HG02885 (cell line): ENCODE data around the gene SVEP1.
"Not testable (repeated sequence)": the region's sequence is repeated elsewhere in the genome, so short reads cannot be mapped to it uniquely, and the experiment has no call there.

ENCODE experiments used
- ATAC-seq: cut with Tn5 transposase; IDR thresholded peaks from one replicate; pipeline ENCODE4 v1.9.1; 2021; ENCODE audit warnings: mild to moderate bottlenecking; ENCODE audit not compliant: unreplicated experiment, poor library complexity

SVEP1 gene

GRCh38 chr9:110579034-110579861 lies at the start of gene SVEP1:
TSS of gene SVEP1 (minus strand) at chr9:110579741. CDS start at chr9:110579543, 198 bp downstream.
- no peak for ATAC-seq

DNA sequence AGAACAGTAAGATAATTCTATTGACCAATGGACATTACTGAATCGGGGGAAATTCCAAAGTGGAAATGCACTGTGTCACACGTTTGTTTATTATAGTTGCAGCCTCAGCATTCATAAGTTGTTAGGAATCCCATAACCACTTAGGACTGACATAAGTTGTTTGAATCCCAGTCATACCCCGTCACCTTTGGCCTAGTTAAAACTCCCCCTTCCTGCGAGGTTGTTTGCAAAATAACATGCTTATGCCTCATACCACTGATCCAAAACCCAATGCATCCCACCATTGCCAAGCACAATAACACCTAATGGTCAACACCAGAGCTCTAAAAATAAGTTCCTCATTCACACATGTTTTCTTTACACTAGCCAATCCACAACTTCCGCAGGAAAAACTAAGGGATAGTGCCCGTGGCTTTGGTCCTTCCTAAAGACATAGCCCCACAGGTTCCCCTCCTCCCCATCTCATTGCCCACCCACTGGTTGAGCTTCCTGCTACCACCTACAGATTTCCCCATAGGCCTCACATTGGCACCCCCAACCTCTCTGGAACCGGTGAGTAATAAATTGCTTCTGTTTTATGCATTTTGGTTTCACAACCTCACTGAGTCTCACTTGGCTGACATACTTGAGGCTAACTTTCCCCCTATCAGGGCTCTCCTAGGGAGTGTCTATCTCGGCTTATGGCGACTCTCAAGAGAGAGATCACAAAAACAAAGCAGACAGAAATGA lies 46.7 kb upstream of the SVEP1 start:
- ATAC-seq: peak; percentile 96

DNA sequence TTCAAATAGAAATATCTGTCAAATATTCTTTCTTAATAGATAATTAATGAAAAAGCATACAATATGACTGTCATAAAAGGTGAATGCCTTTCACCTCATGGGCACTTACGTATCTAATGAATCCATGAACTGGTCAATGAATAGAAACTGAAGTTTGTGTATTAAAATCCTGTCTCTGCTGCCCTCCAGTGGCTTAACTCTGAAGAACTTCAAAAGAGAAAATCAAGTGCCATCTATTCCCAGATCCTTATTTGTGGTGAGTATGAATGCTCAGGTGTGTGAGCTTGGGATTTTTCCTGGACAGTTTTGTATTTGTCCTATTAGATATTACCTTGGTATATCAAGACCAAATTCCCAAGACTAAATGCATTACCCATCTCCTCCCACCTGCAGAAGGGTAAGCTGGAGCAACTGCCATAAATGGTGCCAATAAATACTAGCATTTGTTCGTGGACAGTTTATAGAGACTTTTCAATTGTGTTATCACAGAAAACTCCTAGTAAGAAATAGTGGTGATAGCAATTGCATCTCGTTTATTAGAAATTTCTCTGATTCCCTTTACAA lies 44.0 kb upstream of the SVEP1 start:
- ATAC-seq: no peak

DNA sequence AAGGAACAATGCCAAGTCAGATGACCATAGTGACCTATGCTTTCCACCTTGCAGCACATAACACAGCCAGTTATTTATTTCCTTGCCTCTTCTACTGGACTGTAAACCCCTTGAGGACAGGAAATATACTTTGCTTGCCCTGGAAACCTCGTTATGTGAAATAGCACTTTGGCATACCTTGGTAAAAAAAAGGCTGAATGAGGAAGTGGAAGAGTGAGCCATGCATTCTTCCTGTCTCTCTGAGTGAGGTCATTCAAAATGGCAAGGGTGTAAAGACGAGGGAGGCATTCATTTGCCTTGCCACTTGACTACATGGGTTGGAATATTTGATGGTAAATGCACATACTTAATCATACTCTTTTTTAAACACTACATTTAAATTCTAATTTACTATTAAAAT lies 42.8 kb upstream of the SVEP1 start:
- ATAC-seq: no peak

DNA sequence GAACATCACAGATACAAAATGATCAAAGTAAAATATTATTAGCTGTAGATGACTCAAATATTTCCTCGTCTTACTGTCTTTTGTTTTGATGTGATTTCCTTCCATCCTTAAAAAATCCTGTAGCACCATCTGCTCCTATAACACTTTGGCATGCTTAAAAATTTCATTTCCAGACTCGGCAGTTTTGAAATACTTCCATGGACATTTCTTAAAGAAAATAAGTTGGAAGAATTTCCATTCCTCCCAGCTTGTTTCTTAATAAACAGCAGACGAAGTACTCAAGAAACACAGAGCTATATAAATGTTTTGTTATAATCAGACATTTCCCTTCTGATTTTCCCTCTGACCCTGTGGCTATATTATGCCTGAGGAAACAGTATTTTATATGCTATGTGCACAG lies 41.2 kb upstream of the SVEP1 start:
- no peak for ATAC-seq

GRCh38 chr9:110619831-110620230 lies 40.3 kb upstream of the SVEP1 start:
- ATAC-seq: no peak

DNA sequence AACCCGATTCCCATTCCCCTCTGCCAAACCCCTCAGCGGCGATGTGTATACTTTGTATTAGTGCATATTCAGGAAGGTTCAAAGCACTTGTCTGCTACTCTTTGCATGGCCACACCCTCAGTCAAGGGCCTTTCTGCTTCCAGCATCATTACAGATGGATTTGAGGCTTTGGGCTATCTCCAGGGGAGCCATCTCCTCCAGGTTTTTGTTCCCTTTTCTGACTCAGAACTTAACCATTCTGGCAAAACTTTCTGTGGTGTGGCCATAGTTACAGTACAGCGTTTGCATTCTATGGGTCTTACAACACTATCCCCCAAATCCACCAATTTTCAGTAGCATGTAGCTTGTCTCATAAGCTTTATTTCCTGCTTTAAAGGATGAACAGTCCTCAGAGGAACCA lies 36.0 kb upstream of the SVEP1 start:
- ATAC-seq: no peak

DNA sequence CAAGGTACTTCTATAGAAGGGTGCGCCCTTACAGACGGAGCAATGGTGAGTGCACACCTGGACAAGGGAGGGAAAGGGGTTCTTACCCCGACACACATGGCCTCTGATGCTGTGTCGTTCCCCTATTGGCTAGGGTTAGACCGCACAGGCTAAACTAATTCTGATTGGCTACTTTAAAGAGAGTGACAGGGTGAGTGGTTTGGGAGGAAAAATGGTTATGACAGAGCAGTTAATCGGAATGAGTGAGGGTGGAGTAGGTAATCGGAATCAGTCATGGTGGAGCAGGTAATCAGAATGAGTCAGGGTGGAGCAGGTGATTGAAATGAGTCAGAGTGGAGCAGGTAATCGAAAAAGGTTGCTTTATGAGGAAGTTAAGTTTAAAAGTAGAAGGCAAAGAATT lies 35.0 kb upstream of the SVEP1 start:
- not testable (repeated sequence) for ATAC-seq

DNA sequence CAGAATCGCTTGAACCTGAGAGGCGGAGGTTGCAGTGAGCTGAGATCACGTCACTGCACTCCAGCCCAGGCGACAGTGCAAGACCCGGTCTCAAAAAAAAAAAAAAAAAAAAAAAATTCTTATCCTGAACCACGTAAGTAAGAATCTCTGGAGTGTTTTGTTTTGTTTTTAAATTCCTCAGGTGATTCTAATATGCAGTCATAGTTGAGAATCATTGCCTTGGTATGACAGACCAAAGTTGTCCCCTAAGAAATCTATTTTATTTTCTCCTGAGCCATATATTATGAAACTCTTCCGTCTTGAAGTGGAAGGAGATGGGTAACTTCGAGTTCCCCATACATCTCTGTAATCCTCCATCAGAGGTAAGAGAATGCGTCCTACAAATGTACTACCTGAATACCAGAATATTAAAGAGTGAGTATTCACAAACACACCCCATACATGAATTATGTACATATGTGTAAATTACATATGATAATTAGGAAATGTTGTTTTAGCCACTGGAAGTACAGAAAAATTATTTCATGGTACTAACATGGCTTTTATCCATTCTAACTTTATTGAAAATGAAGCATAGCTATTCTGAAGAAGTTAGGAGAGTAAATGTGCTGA lies 26.7 kb upstream of the SVEP1 start:
- no peak for ATAC-seq

DNA sequence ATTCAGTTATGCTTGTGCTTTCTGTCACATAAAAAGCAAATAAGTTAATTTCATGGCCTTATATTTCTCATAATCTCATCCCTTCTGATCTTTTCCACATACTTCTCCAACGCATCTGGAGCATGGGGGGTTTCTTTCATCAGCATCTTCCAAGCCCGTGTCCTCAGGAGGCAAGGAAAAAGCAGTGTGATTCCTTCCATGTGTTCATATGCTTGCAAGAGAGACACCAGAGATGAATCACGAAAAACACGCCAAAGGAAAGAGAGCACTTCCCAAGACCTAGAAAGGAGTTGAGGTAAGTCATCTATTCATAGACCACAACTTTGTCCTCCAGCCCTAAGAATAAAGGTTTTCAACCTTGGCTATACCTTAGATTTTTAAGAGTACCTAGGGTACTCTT lies 26.0 kb upstream of the SVEP1 start:
- no peak for ATAC-seq

DNA sequence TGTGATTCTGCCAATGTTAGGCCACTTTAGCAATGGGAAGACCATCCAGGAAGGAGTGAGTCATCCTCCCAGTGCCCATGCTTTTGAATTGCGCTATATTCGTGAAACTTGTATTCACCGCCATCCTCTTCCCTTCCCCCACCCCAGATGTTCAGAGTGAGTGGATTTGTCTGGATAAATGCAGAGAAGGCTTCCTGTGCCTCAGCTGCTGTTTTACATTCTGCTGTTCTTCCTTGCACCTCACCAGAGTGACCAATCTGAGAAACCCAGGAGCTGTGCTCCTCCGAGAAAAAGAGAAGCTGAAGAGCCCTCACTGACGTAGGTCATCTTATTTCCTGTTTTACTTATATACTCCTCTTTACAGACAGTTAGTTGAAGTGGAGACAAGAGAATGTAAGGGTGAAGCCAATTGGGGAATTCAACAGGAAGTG lies 24.6 kb upstream of the SVEP1 start:
- no peak for ATAC-seq

DNA sequence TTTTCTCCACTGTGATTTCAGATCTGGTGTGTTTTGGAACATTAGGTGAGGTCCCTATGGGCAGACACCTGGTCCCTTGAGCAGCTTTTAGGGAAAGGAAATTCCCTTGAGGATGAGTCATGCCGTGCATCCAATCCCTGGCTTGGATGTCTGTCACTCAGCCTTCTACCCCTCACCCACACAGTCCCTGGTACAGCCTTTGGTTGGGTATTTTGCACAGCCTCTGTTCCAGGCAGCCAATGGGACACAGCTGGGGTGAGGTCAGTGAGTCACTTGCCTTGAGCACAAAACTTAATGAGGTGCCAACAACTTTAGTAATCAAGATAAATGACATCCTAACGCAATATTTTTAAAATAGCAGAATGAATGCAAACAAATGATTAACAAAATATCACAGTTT lies 22.7 kb upstream of the SVEP1 start:
- no peak for ATAC-seq

DNA sequence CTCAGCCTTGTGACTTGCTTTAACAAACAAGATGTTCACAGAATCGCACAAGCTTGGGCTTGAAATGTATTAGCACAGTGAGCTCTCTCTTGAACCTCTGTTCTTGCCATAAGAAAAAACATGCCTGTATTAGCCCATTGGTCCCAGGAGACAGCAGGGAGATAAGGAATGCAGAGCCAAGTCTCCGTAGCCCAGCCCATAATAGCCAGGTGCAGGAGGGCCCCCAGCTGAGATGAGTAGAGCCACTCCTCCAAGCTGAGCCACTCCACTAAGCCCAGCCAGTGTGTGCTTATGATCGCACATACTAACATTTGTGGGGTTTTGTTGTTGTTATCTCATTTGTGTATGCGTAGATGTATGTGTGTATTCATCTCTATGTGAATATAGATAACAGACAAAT lies 21.6 kb upstream of the SVEP1 start:
- ATAC-seq: no peak

- no peak for ATAC-seq
These were observed 19.9 kb upstream of the SVEP1 start for GRCh38 chr9:110599468-110599867.

GRCh38 chr9:110592044-110592830 lies 12.7 kb upstream of the SVEP1 start:
- no peak for ATAC-seq

- ATAC-seq: no peak
These were observed 12.0 kb upstream of the SVEP1 start for GRCh38 chr9:110591526-110591925.

- ATAC-seq: no peak
These were observed 11.3 kb upstream of the SVEP1 start for GRCh38 chr9:110590816-110591215.

- ATAC-seq: no peak
These were observed 8.8 kb upstream of the SVEP1 start for GRCh38 chr9:110588296-110588695.

DNA sequence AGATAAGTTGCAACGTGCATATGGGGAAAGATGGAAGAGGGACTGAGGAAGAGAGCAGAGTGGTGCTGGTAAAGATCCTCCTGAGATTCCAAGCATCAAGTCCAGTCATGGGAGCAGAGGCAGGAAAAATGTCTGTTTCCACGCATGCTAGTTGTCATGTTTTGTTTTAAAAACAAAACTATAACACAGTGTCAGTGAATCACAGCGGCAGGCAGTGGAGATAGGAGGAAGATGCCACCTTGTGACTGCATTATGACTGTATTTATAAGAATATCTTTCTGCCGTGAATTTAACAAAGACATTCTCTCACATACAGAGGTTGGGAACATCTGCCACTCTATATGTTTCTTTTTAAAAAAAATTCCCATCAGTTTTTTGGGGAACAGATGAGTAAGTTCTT lies 3.7 kb upstream of the SVEP1 start:
- no peak for ATAC-seq

- ATAC-seq: no peak
These were observed 2.6 kb upstream of the SVEP1 start for GRCh38 chr9:110582156-110582555.
